ENCODE measurements around the gene IFNGR2. TPM values are rescaled to one million over a fixed set of nuclear protein-coding genes. Genes with fewer than 3 reads are reported as not detected.

Gene IFNGR2
- total and polyA plus RNA-seq, 2 experiments from 2014 or later = 21.9 to 29.4 TPM

GRCh38 chr21:33355355-33355754, 47.9 kb upstream of the IFNGR2 start:
- H3K4me1 Mint-ChIP-seq = no peaks in the 10 kb centered on the region
- Histone ChIP-seq H3K4me2 (no peak overlapping the region), H4K20me1 (replicated peaks; ENCODE audit: insufficient read depth) (no peaks in the 10 kb centered on the region), H3K27ac (ENCODE audit: low read depth) (no peak overlapping the region), H2AFZ (no peak overlapping the region), H3K79me2 (replicated peaks; ENCODE audit: insufficient read depth) (no peaks in the 10 kb centered on the region), H3K36me3 (ENCODE audit: insufficient read depth) (no peaks in the 10 kb centered on the region; the same call in 1 of the 2 replicates), H3K27me3 (ENCODE audit: insufficient read depth) (no peaks in the 10 kb centered on the region), H3K4me1 (ENCODE audit: insufficient read depth) (no peaks in the 10 kb centered on the region), H3K9me2 (ENCODE audit: insufficient read depth) (no peaks in the 10 kb centered on the region), H3K4me3 (no peak overlapping the region), H3F3A (replicated peaks; ENCODE audit: low read depth) (no peaks in the 10 kb centered on the region)
- H3K4me3 Mint-ChIP-seq = no peak overlapping the region
- DNase-seq (ENCODE audit: low spot score) = no peak
- no peak for ATAC-seq
- peaks cover 17% of the 10 kb centered on the region for H3K36me3 Mint-ChIP-seq (ENCODE audit: low read depth)
- no peak for TF ChIP-seq ZNF331 (CRISPR knock-in tag; IDR thresholded peaks at IDR 0.05; ENCODE audit: low read depth)
- no peak for TF ChIP-seq STAT1 (IDR thresholded peaks at IDR 0.05; ENCODE audit: unreplicated experiment)
- no peak for TF ChIP-seq EZH2 (IDR thresholded peaks at IDR 0.05; ENCODE audit: low read depth, unreplicated experiment)
- TF ChIP-seq JUNB (IDR thresholded peaks at IDR 0.05; ENCODE audit: unreplicated experiment) = no peak
- TF ChIP-seq EZH2phosphoT487 (IDR thresholded peaks at IDR 0.05; ENCODE audit: unreplicated experiment) = no peak
- TF ChIP-seq CTCF (conservative IDR thresholded peaks at IDR 0.05; ENCODE audit: low read depth in 2 of 2) = no peak
- TF ChIP-seq POLR2AphosphoS5 (IDR thresholded peaks at IDR 0.05; ENCODE audit: low read depth) = no peak
- no peak for TF ChIP-seq ZNF462 (CRISPR knock-in tag; IDR thresholded peaks at IDR 0.05)
- no peak for TF ChIP-seq ETS1 (IDR thresholded peaks at IDR 0.05)
- TF ChIP-seq NANOG (IDR thresholded peaks at IDR 0.05; ENCODE audit: borderline replicate concordance) = no peak
- TF ChIP-seq CREB1 (CRISPR knock-in tag; IDR thresholded peaks at IDR 0.05; ENCODE audit: low read depth) = no peak
- no peak for TF ChIP-seq REST (IDR thresholded peaks at IDR 0.05; ENCODE audit: unreplicated experiment)
- TF ChIP-seq ZNF114 (CRISPR knock-in tag; IDR thresholded peaks at IDR 0.05) = no peak
- H3K27me3 Mint-ChIP-seq (ENCODE audit: insufficient read depth, low read depth, poor library complexity) = no peaks in the 10 kb centered on the region
- no peaks in the 10 kb centered on the region for H3K9me3 Mint-ChIP-seq
- no peak overlapping the region for H3K27ac Mint-ChIP-seq
